ENCODE results near the gene SOAT1. TPM values are rescaled to one million over a fixed set of nuclear protein-coding genes. Genes with fewer than 3 reads are reported as not detected.
A peak's percentile ranks its signal among the peaks of the same experiment; 100 is the strongest.

The SOAT1 gene
- total RNA-seq, 2 experiments from 2014 or later = 35.7 to 37.2 TPM

DNA sequence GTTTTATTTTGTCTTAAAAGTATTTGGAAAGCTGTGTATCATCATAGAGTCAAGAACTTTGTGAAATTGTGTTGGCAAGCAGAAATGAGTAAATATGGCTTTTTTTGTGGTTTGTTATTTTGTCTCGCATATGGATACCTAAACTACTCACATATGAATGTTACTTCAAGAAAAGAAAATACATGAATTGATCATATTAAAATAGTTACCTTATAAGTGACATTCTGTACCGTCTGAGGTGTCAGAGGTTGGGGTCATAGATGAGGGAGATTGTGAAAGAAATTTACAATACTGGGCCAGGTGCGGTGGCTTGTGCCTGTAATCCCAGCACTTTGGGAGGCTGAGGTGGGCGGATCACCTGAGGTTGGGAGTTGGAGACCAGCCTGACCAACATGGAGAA, 40.8 kb downstream of the SOAT1 start:
- Mint-ChIP-seq H3K4me3 (no peak overlapping the region), H3K36me3 (ENCODE audit: low read depth) (peaks cover 84% of the 10 kb centered on the region), H3K27me3 (no peaks in the 10 kb centered on the region), H3K27ac (peak overlapping the region; percentile 29), H3K9me3 (no peaks in the 10 kb centered on the region), H3K4me1 (ENCODE audit: low read depth) (peaks cover 31% of the 10 kb centered on the region)
- H3K4me1 ChIP-seq (ENCODE audit: insufficient read depth, low read length) = no peaks in the 10 kb centered on the region
- POLR2A ChIA-PET = no interaction called here
- H3K4me3 ChIP-seq (ENCODE audit: low read length) = no peak overlapping the region
- DNase-seq (no peak), ATAC-seq (ENCODE audit: poor library complexity) (no peak)
- H3K27me3 ChIP-seq (ENCODE audit: control insufficient read depth in 1 of 2, insufficient read depth in 2 of 2, low read length in 2 of 2) = no peaks in the 10 kb centered on the region
- intact Hi-C loops (cut with DNase I, micrococcal nuclease) = no loop called here
- no peaks in the 10 kb centered on the region for H3K9me3 ChIP-seq (ENCODE audit: control insufficient read depth in 1 of 2, insufficient read depth in 1 of 2, low read length in 2 of 2)
- CTCF ChIA-PET = no interaction called here
- TF ChIP-seq, protein P1, sequence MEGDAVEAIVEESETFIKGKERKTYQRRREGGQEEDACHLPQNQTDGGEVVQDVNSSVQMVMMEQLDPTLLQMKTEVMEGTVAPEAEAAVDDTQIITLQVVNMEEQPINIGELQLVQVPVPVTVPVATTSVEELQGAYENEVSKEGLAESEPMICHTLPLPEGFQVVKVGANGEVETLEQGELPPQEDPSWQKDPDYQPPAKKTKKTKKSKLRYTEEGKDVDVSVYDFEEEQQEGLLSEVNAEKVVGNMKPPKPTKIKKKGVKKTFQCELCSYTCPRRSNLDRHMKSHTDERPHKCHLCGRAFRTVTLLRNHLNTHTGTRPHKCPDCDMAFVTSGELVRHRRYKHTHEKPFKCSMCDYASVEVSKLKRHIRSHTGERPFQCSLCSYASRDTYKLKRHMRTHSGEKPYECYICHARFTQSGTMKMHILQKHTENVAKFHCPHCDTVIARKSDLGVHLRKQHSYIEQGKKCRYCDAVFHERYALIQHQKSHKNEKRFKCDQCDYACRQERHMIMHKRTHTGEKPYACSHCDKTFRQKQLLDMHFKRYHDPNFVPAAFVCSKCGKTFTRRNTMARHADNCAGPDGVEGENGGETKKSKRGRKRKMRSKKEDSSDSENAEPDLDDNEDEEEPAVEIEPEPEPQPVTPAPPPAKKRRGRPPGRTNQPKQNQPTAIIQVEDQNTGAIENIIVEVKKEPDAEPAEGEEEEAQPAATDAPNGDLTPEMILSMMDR (IDR thresholded peaks at IDR 0.05) = no peak
- peaks cover 31% of the 10 kb centered on the region for H3K36me3 ChIP-seq (ENCODE audit: insufficient read depth, low read length)
- H3K27ac ChIP-seq (ENCODE audit: low read depth in 1 of 2, low read length in 2 of 2) = no peak overlapping the region

DNA sequence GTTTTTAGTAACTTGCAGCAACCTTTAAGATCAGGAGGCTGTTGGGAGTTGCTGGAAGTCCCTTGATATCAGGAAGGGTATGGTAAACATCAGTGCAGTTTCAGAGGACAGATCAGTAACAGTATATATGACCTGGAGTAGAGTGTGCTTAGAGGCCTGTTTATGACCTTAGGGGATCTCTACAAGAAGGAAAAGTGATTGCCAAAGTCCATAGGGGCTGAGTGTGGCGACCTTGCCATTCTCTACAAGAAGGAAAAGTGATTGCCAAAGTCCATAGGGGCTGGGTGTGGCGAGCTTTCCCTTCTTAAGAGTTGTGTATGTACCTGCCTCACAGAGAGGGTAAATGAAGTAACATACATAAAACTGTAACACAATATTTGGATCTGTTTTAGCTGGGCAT, 43.7 kb downstream of the SOAT1 start:
- H3K9me3 Mint-ChIP-seq = no peaks in the 10 kb centered on the region
- ChIA-PET CTCF (no interaction called here), POLR2A (no interaction called here)
- no peak for ATAC-seq (ENCODE audit: poor library complexity)
- TF ChIP-seq, protein P1 (IDR thresholded peaks at IDR 0.05) = no peak
- no peak overlapping the region for H3K27ac Mint-ChIP-seq
- intact Hi-C loops (cut with DNase I, micrococcal nuclease) = no loop called here
- H3K4me3 Mint-ChIP-seq = no peak overlapping the region
- Histone ChIP-seq H3K9me3 (ENCODE audit: control insufficient read depth in 1 of 2, insufficient read depth in 1 of 2, low read length in 2 of 2) (no peaks in the 10 kb centered on the region), H3K36me3 (ENCODE audit: insufficient read depth, low read length) (peaks cover 43% of the 10 kb centered on the region), H3K4me1 (ENCODE audit: insufficient read depth, low read length) (no peaks in the 10 kb centered on the region), H3K4me3 (ENCODE audit: low read length) (no peak overlapping the region), H3K27me3 (ENCODE audit: control insufficient read depth in 1 of 2, insufficient read depth in 2 of 2, low read length in 2 of 2) (no peaks in the 10 kb centered on the region), H3K27ac (ENCODE audit: low read depth in 1 of 2, low read length in 2 of 2) (no peak overlapping the region)
- no peaks in the 10 kb centered on the region for H3K27me3 Mint-ChIP-seq
- peaks cover 82% of the 10 kb centered on the region for H3K36me3 Mint-ChIP-seq (ENCODE audit: low read depth)
- no peak for DNase-seq
- H3K4me1 Mint-ChIP-seq (ENCODE audit: low read depth) = peaks cover 9% of the 10 kb centered on the region

DNA sequence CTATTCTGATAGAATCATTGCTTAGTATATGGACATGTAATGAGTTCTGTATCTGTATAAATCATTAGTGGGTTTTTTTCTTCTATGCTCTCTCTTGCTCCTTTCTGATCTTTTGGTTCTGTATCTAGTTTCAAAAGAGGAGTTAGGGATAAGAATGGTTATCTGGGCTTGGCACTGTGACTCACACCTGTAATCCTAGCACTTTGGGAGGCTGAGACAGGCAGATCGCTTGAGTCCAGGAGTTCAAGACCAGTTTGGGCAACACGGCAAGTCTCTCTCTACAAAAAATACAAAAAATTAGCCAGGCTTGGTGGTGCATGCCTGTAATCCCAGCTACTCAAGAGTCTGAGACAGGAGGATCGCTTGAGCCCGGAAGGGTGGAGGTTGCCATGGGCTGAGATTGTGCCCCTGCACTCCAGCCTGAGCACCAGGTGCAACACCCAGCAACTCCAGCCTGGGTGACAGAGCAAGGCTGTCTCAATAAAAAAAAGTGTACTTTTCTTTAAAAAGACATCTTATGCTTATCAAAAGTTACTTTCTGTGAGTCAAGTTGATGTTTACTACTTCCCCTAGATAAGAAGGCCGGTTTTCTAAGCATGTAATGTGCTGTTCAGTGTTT, 44.5 kb downstream of the SOAT1 start:
- TF ChIP-seq, protein P1 (IDR thresholded peaks at IDR 0.05) = no peak

More for the DNA sequence above, 44.5 kb downstream of the SOAT1 start:
- peaks cover 9% of the 10 kb centered on the region for H3K4me1 Mint-ChIP-seq (ENCODE audit: low read depth)
- CTCF ChIA-PET = no interaction called here
- DNase-seq = no peak
- Histone ChIP-seq H3K27me3 (ENCODE audit: control insufficient read depth in 1 of 2, insufficient read depth in 2 of 2, low read length in 2 of 2) (no peaks in the 10 kb centered on the region), H3K9me3 (ENCODE audit: control insufficient read depth in 1 of 2, insufficient read depth in 1 of 2, low read length in 2 of 2) (no peaks in the 10 kb centered on the region), H3K27ac (ENCODE audit: low read depth in 1 of 2, low read length in 2 of 2) (no peak overlapping the region), H3K4me1 (ENCODE audit: insufficient read depth, low read length) (no peaks in the 10 kb centered on the region), H3K36me3 (ENCODE audit: insufficient read depth, low read length) (peaks cover 43% of the 10 kb centered on the region), H3K4me3 (ENCODE audit: low read length) (no peak overlapping the region)
- H3K4me3 Mint-ChIP-seq = no peak overlapping the region
- no peaks in the 10 kb centered on the region for H3K27me3 Mint-ChIP-seq
- H3K36me3 Mint-ChIP-seq (ENCODE audit: low read depth) = peaks cover 82% of the 10 kb centered on the region
- intact Hi-C loops (cut with DNase I, micrococcal nuclease) = no loop called here
- H3K9me3 Mint-ChIP-seq = no peaks in the 10 kb centered on the region
- POLR2A ChIA-PET = no interaction called here
- H3K27ac Mint-ChIP-seq = no peak overlapping the region
- ATAC-seq (ENCODE audit: poor library complexity) = no peak

All from CD4-positive, alpha-beta T cell (primary cell).